Activated CD8-positive, alpha-beta memory T cell treated with anti-CD3 and anti-CD28 coated beads, Interleukin-2, amount 50 U/mL, for 1 hour (primary cell): ENCODE data around the gene THYN1.
A peak's percentile ranks its signal among the peaks of the same experiment; 100 is the strongest.
"Not testable (repeated sequence)": the region's sequence is repeated elsewhere in the genome, so short reads cannot be mapped to it uniquely, and the experiment has no call there.

ENCODE experiments used
- DNase-seq: peaks from one replicate; pipeline ENCODE4 v3.0.0-alpha.2; 2020; ENCODE audit errors: extremely low read depth

The THYN1 gene

GRCh38 chr11:134253188-134253993 is at the start of gene THYN1, which contains the start of gene ACAD8:
Gene THYN1, minus strand, starts transcription at chr11:134253352. Its CDS starts 470 bp downstream, at chr11:134252882.
Gene ACAD8, plus strand, starts transcription at chr11:134253568. Its CDS starts 33 bp downstream, at chr11:134253601.
- peak; percentile 91 for DNase-seq

- no peak for DNase-seq
Observed at GRCh38 chr11:134294664-134295063, 41.5 kb upstream of the THYN1 start.

GRCh38 chr11:134293119-134294113 is 40.3 kb upstream of the THYN1 start:
- no peak for DNase-seq

- DNase-seq, result no peak
Observed at GRCh38 chr11:134292661-134293060, 39.5 kb upstream of the THYN1 start.

- DNase-seq, result no peak
Observed at GRCh38 chr11:134291196-134291595, 38.0 kb upstream of the THYN1 start.

GRCh38 chr11:134290646-134291045 is 37.5 kb upstream of the THYN1 start:
- no peak for DNase-seq

GRCh38 chr11:134289789-134290188 is 36.6 kb upstream of the THYN1 start:
- DNase-seq, result no peak

- no peak for DNase-seq
Observed at GRCh38 chr11:134289167-134289566, 36.0 kb upstream of the THYN1 start.

- no peak for DNase-seq
Observed at GRCh38 chr11:134288486-134288885, 35.3 kb upstream of the THYN1 start.

GRCh38 chr11:134287561-134287960 is 34.4 kb upstream of the THYN1 start:
- no peak for DNase-seq

- DNase-seq, result not testable (repeated sequence)
Observed at GRCh38 chr11:134284349-134284748, 31.2 kb upstream of the THYN1 start.

GRCh38 chr11:134283461-134284230 is 30.5 kb upstream of the THYN1 start:
- no peak for DNase-seq

- DNase-seq, result no peak
Observed at GRCh38 chr11:134282121-134283045, 29.2 kb upstream of the THYN1 start.

- not testable (repeated sequence) for DNase-seq
Observed at GRCh38 chr11:134281635-134282034, 28.5 kb upstream of the THYN1 start.

- DNase-seq, result no peak
Observed at GRCh38 chr11:134278356-134278755, 25.2 kb upstream of the THYN1 start.

GRCh38 chr11:134277183-134278001 is 24.2 kb upstream of the THYN1 start:
- DNase-seq, result no peak

GRCh38 chr11:134276396-134277182 is 23.4 kb upstream of the THYN1 start:
- no peak for DNase-seq

- DNase-seq, result peak; percentile 55
Observed at GRCh38 chr11:134275534-134276395, 22.6 kb upstream of the THYN1 start, which contains the start of gene GLB1L3. Gene GLB1L3, plus strand, starts transcription at chr11:134276379. Its CDS starts 362 bp downstream, at chr11:134276741.
